ENCODE results near the gene CDHR3. TPM values are rescaled to one million over a fixed set of nuclear protein-coding genes. Genes with fewer than 3 reads are reported as not detected.
A peak's percentile ranks its signal among the peaks of the same experiment; 100 is the strongest.

CDHR3 gene
- total RNA-seq, 1 experiment from 2014 or later = 2.1 TPM

DNA sequence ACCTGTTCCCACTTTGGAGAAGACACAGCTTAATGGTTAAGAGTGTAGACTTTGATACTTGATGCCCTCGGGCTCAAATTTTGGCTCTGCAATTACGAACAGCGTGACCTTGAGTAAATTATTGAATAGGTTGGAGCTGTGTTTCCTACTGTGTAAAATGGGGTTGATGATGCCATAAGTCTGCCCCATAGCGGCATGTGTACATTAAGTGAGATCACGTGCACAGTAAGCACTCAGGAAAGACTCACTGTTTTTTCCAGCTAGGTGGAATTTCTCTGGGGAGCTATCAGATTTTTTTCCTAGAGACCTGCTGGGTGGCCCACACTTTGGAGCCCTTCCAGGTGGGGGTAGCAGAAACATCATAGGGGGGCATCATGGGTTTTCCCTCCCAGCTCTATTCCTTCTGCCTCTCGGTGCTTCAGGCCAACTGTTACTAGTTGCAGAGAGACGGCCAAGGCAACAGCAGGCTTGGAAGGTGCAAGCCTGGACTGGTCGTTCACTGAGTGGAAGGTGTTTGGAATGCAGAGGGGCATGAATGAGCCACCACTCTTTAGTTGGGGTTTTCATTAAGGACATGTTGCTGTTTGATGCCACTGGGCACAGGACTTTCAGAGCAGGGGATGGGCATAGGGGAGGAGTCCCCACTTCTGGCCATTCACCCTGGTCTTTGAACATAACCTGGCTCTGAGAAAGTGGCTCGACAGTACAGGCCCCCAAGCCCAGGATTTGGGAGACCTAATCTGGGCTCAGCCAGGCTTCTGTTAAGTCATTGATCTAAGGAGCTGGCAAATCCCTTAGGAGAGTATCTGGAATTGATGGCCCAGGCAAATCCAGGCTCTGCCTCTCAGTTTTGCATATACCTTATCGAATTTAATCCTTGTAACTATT, 85.0 kb downstream of the CDHR3 start:
- DNase-seq (ENCODE audit: extremely low read depth, low read depth) = no peak

DNA sequence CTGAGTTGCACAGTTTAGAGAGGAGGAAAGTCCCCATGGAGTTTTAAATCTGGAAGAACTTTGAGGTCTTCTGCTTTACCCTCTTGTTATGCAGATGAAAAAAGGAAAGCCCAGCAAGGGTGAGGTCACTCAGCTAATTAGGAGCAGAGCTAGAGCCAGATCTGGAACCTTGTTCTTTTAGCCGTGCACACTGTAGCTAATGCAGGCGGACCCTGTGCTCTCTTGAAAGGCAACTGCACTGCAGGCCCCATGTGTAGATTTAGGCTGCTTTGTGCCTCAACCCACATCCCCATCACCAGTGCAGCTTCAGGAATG, 85.6 kb downstream of the CDHR3 start:
- DNase-seq (ENCODE audit: extremely low read depth, low read depth) = no peak

DNA sequence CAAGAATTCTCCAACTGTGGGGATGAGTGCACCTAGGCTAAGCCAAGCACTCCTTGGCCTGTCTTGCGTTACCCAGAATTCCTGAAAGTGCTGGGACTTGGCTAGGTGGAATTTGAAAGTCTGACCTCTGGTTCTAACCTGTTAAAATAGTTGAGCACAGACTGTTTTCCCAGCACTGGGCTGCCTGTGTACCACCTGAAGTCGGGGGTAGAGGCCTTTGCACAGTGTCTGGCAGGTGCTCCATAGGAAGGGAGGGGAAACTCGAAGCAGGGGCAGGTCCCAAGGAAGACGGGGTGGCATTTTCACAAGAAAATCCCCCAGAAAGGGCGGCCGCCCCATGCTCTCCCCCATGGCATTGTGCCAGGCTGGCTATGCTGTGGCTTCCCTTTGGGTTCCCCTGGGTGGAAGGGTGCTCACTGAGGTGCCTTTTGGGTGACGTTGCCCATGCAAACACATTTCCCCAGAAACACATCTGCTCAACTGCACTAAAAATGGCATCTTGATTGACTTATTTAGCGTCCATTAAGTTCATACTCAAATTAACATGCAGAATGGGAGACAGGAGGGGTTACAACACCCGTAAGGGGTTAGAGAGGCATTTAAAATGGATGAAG, 86.2 kb downstream of the CDHR3 start:
- no peak for DNase-seq (ENCODE audit: extremely low read depth, low read depth)

DNA sequence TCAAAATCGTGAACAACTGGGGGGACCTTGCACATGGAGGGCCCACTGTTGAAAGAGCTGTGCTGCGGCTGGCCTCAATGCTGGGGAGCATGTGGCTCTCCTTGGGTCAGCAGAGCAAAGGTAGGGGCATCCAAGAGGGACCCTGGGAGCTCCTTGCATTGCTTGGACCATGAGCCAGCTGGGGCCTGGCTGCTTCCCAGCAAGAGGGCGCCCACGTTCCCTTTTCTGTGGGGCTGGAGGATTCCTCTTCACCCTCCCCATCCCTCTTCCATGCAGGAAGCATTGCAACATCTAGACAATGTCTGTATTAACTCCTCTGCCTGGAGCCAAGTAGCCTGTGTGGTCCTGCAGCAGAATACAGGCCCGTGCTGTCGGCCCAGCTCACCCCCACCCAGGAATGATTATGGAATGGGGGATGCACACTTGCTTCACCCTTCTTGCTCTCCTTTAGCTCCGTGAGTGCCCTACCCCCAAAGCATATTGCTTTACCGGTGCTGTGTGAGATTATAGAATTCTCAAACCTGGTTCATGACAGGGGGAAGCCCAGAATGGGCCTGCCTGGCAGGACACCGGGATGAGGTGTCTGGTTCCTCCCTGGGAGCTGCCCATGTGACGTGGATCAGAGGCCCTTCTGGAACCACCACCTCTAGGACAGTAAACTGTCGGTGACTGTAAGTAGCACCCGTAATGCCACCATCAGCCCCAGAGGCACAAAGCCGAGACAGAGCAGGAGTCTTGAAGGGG, 87.1 kb downstream of the CDHR3 start:
- DNase-seq (ENCODE audit: extremely low read depth, low read depth) = peak; percentile 23

DNA sequence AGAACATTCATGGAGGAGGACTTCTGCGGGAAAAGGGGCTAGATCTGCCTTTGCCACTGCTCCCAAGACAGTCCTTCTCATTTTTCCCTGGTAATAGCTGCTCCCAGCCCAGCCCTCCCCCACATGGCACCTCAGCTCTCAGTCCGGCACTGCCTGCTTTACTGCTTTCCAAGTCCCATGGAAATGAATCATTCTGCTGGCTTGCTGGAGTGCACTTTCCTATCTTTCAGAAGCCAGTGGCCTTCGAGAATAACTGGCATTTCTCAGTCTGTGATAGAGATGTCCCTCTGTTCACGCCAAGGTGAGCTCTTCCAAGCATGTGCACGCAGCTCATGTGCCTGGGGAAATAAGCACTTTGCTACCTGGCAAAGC, 87.7 kb downstream of the CDHR3 start:
- DNase-seq (ENCODE audit: extremely low read depth, low read depth) = no peak

DNA sequence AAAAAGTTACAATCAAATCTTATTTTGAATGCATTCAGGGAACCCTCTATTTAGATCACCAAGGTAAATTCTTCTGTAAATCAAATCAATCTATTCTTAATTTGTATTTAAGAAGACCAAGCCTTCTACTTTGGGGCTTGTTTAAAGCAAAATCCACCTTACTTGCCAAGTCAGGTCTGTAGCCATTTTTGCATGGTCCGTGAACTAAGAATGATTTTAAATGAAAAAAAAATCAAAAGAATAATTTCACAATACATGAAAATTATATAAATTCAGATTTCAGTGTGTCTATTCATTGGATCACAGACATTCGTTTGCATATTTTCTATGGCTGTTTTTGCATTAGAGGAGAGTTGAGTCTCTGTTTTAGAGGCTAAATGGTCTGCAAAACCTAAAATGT, 89.6 kb downstream of the CDHR3 start:
- DNase-seq (ENCODE audit: extremely low read depth, low read depth) = no peak

DNA sequence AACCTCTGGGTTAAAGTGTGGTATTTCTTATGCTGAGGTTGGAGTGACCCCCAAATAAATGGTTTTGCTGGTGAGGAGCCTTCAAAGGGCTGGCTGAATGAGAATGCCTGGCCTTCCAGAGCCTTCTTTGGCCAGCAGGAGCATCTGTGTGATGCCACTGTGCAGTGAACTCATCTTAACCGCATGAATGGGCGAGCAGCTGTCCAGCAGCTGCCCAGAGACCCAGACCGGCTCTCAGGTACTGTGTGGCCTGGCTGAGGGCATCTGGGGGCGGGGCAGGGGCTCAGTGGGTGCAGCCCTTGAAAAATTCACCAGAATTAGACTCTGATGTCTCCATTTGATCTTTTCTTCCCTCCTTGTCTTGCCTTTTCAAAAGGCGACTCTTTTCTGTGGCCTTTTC, 90.0 kb downstream of the CDHR3 start:
- DNase-seq (ENCODE audit: extremely low read depth, low read depth) = no peak

DNA sequence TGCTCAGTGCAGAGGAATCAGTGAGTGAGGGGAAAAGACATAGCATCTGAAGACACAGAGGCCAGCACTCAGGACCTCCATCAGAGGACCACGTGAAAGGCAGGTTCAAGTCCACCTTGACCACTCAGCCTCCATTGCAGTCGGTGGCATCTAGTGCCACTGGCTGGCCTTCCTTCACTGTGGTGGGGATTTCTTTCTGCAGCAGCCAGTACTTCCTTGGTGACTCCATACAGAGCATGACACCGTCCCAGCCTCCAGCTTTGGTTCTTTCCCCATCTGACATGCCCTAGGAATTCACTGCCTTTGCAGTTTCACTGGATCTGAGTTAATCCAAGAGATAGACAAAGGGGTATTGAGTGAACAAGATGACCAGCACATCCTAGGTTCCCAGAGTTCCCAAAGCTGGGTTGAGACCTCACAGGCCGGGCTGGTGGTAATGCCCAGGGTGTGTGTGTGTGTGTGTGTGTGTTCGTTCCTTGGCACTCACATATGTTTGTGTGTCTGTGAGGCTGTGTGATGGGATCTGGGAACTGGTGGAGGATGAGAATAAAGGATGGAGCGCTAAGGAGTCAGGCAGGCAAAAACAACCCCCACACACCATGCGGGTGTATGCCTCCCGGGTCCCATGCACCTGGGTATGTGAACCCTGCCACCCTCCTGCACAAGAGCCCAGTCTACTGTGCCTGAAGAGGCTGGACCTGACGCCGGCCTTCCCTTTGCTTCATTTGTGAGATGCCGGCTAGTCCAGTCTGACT, 91.3 kb downstream of the CDHR3 start:
- DNase-seq (ENCODE audit: extremely low read depth, low read depth) = no peak

DNA sequence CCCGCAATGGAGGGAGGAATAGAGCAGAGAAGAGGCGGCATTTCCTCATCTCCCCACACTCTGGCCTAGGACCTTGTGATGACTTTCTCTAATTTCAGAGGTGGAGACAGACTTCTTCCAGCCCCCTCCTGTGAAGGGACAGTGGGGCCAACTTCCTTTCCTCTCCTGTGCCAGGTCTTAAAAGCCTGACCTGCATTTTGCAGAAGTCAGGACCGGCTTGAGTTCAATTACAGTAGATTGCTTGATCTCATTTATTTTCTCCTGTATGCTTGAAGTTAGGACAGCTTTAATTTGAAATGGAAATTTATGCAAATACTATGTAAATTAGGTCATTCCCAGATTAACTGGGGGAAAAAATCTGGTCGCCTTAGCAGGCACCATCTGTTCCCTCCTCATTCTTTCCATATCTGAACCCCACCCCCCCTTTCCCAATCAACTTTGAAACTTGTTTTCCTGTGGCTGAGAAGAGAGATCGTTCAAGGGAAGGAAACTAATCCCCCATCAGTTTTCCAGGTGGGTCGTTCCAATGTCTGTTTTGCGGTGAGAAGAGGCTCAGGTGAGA, 92.0 kb downstream of the CDHR3 start:
- no peak for DNase-seq (ENCODE audit: extremely low read depth, low read depth)

DNA sequence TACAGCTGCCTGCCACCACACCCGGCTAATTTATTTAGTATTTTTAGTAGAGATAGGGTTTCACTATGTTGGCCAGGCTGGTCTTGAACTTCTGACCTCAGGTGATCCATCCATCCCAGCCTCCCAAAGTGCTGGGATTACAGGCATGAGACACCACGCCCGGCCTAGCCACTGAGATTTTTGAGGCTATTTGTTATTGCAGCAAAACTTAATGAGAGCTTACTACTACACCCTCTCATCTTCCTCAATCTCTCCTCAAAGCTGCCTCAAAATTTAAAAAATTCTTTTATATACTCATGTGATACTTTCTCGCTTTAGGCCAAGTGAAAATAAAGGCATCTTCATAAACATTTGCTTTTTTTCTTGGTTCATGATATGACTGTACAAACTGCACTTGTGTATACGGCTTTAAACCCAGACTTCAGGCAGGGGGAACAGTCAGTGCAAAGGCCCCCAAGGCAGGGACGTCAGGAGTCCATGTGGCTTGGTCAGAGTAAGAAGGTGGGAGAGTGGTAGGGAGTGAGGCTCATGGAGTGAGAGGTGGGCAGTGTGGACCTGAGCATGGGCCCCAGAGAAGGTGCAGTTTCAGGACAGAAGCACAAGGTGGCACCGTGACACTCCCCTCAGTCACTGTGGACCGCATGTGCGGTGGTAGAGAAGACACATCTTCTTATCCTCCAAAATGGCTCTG, 93.6 kb downstream of the CDHR3 start:
- DNase-seq (ENCODE audit: extremely low read depth, low read depth) = peak; percentile 70

DNA sequence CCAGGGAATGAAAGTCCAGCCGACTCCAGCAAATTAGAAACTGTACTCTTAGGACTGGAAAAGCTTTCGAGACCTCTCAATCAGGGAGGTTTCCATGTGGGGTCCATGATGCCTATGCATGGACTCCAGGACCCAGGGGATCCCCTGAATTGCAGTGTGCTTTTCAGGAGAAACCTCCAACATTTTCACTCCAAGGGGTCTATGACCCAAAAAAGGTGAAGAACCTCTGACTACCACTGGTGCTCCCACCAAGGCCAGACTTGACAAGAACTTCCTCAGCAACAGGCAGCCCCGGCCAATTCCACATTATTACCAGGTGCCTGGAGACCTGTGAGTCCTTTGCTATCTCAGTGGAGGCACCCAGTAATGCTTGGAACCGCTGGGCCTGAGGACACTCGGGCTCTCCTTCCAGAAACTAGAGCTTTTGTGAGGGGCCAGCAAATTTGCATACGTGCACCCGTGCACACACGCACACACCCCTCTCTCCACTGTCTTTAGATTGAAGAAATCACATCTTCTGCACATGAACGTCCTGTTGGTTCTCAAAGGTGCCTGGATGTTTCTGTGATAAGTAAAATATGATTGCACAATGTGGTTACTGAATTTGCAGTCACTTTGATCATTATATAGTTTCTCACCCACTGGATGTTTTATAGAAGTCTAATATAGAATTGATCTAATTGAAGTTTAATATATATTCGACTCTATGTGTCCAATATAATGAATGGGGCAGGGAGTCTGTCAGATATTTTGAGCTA, 94.3 kb downstream of the CDHR3 start:
- DNase-seq (ENCODE audit: extremely low read depth, low read depth) = no peak

DNA sequence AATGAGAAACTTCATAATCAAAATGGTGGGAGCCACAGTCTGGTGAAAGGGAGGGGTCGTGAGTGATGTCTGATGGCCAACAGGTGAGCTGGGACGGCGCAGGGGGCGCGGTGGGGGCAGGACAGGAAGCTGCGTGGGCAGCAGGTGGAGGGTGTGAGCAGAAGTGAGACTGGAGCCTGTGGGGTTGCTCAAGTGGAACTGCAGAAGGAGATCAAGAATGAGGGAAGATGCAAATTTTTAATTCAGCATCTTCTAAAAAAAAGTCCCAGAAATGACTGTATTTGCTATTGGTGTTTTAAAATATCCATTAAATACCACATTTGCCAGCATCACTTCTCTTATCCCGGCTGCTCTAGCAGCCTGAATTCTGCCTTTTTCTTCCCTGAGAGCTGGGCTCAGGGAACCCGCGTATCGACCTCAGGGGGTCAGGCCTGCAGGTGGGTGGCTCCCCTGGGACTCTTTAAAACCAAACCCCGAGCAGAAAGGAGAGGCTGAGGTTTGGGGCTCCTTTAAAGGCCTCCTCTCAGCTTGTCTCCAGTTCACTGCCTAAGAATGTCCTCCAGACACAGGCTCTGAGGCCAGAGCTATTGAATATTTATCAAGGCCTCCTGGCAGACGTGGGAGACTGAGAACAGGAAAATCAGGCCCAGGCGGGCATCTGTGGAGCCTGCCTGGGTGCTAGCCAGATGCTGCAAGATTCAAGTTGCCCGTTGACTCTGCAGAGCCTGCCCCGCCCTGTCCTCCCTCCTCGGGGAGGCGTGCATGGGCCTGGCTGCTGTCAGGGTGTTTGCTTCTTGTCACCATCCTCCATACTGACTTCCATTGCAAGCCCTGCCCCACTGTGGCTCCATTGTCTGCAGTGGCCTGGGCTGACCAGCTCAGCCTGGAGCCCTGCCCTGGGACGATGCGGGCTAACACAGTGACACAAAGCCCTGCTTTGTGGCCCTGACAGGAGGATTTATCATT, 95.2 kb downstream of the CDHR3 start:
- DNase-seq (ENCODE audit: extremely low read depth, low read depth) = no peak

DNA sequence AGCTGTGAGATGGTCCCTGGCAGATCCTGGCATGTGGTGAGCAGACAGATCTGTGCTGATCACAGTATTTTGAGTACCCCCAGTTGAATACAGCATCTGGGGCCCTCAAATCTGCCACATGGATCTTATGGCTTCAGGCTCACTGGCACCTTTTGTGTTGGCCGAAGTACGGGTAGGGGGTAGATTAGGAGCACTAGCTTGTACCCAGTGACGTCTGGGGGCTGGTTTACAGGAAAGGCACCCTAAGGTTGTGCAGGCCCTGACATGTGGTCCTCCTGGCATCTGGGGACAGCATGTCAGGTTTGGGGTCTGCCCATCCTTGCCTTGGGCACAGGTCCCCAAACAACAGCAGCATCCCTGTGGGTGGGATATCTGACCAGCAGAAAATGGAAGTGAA, 95.9 kb downstream of the CDHR3 start:
- no peak for DNase-seq (ENCODE audit: extremely low read depth, low read depth)

DNA sequence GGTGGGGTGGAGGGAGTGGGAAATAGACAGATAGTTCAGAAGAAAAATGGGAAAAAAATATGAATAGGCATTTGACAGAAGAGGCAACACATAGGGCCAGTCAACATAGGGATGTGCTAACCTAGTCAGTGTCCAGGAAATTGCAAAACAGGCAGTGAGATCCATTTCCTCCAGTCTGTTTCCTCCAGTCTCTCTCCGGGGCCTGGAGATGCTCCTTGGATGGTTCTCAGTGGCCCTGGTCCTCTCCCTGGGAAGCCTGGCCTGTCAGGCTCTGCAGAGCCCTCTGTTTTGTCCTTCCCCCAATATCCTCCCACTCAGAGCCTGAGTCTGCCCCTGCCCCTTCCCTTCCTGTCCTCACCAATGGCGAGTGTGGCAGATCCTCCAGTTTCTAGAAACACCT, 96.5 kb downstream of the CDHR3 start:
- DNase-seq (ENCODE audit: extremely low read depth, low read depth) = no peak

DNA sequence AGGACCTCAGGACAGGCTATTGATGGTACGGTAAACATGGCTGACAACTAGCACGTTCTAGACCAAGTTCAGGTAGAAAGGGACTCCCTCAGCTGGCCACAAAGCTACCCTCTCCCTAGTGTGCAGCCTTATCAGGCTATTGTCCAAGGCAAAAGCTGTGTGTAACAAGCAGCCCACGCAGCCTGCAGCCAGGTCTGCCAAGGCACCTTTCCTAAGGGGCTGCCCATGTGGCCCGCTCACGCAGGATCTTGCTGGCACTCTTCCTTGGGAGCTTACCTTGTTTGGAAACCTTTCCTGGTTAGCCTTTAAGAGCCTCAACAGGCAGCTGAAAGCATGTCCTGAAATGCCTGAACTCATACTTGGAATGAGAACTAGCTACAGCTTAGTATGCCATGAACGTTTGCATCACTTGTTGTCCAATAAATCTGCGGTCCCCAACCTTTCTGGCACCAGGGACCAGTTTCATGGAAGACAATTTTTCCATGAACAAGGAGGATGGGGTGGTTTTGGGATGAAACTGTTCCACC, 97.4 kb downstream of the CDHR3 start:
- DNase-seq (ENCODE audit: extremely low read depth, low read depth) = no peak

DNA sequence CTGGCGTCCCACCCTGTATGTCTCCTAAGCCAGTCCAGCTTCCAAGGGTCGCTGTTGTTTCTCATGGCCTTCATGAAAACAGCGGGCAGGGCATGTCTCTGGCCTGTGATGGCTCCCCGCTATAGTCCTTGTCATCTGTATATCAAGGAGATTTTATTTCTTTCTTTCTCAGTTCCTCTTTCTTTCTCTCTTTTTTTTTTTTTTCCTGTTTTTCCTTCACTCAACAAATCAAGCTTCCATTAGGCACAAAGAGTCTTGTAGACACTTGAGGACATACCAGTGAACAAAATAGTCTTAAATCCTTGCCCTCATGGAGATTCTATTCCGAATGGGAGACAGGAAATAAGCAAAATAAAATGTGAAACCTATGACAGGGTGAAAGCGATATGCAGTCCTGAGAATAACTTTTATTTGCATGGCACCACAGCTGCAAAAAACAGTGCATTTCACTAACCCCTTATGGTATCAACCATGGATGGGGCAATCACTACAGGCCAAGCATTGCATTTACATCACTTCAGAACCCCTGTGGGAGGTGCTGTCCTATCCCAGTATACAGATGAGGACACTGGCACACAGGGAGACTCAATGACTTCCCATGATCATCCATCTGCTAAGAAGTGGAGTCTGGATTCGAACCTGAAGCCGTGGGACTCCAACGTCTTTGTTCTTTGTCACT, 98.4 kb downstream of the CDHR3 start:
- DNase-seq (ENCODE audit: extremely low read depth, low read depth) = no peak

DNA sequence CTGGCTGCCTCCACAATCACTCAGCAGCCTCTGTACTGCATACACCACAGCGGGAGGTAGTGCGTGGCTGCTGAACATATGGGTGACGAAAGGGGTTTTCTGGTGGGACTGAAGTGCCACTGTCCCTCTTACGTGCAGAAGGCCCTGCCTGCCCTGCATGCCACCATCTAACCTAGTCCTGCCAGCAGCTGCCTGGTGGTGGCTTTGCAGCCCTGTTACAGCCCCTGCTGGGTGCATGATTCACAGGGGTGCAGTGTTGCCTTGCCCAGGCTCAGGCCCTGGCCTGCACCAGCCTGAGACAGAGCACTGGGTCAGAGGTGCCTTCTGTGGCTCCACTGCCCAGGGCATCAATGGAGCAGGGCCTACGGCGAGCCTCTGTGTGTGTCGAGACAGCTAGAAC, 98.9 kb downstream of the CDHR3 start:
- DNase-seq (ENCODE audit: extremely low read depth, low read depth) = no peak

DNA sequence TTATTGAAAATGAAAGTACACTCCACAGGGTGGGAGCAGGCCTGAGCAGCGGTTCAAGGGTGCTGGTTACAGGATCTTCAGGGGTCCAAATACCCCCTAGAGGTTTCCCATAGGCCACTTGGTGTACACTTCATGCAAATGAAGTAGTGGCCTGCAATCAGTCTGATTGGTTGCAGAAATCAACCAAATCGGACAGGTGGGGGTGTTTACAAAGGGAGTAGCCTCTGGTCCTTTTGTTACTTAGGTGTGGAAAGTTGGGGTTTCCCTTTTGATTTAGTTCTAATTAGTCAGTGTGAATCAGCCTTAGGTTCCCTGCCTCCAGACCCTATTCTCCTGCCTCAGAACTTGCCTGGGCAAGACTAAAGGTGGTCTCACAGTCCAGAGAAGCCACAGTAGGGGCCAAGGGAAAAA, 99.5 kb downstream of the CDHR3 start:
- no peak for DNase-seq (ENCODE audit: extremely low read depth, low read depth)
